Measurements from ENCODE around the gene ADORA2A.
"Not testable (repeated sequence)": the region's sequence is repeated elsewhere in the genome, so short reads cannot be mapped to it uniquely, and the experiment has no call there.

Gene ADORA2A

GRCh38 chr22:24489011-24489410, 61.6 kb downstream of the ADORA2A start:
- DNase-seq (ENCODE audit: low spot score) = no peak

- DNase-seq (ENCODE audit: low spot score) = not testable (repeated sequence)
Measured at GRCh38 chr22:24489434-24489833, 62.0 kb downstream of the ADORA2A start.
